CD4-positive, alpha-beta T cell (primary cell): ENCODE results near the gene CASP7. TPM values are rescaled to one million over a fixed set of nuclear protein-coding genes. Genes with fewer than 3 reads are reported as not detected.

Experiments used
- ATAC-seq: fragments of 200-7000 bp; cut with Tn5 transposase; one replicate; pipeline ENCODE4 v1.10.0; 2022; ENCODE audit warnings: mild to moderate bottlenecking; ENCODE audit not compliant: poor library complexity
- CTCF ChIA-PET: fragments of 350-600 bp; sonication (Branson Sonifier 250); formaldehyde crosslinking; loops from one replicate; lab custom pipeline; 2021; ENCODE audit warnings: antibody characterized with exemption, inconsistent platforms; lab: Charles Lee
- POLR2A ChIA-PET: fragments of 350-600 bp; sonication (Branson Sonifier 250); formaldehyde crosslinking; loops from one replicate; lab custom pipeline; 2021; ENCODE audit warnings: antibody characterized with exemption, inconsistent platforms; lab: Charles Lee
- DNase-seq, 14 experiments: peaks; one replicate each; pipeline ENCODE4 v3.0.0-alpha.2; 2013 to 2020; ENCODE audit warnings: mixed read lengths in 2 of 14
- H3K27ac ChIP-seq, 2 donors: one replicate each; pipeline versions ENCODE4 v1.5.1 to v1.7.0; 2013; ENCODE audit warnings: low read length in 2 of 2, low read depth in 1 of 2, mild to moderate bottlenecking in 1 of 2
- H3K27me3 ChIP-seq, 2 experiments: 1 replicate in 1 of 2; 2 replicates in 1 of 2; pipeline versions ENCODE4 v1.6.1 to v1.7.0; 2013; ENCODE audit warnings: low read length in 2 of 2, control low read depth in 1 of 2, mild to moderate bottlenecking in 1 of 2, moderate library complexity in 1 of 2; ENCODE audit not compliant: insufficient read depth in 2 of 2, control insufficient read depth in 1 of 2
- H3K36me3 ChIP-seq: one replicate; pipeline ENCODE4 v1.6.1; 2013; ENCODE audit warnings: low read length, control low read depth; ENCODE audit not compliant: insufficient read depth
- H3K4me1 ChIP-seq: one replicate; pipeline ENCODE4 v1.6.1; 2013; ENCODE audit warnings: low read length, control low read depth; ENCODE audit not compliant: insufficient read depth
- H3K4me3 ChIP-seq: one replicate; pipeline ENCODE4 v1.5.1; 2013; ENCODE audit warnings: mild to moderate bottlenecking, low read length, moderate library complexity
- H3K9me3 ChIP-seq, 2 experiments: 1 replicate in 1 of 2; 2 replicates in 1 of 2; pipeline versions ENCODE4 v1.6.1 to v1.7.0; 2013; ENCODE audit warnings: low read length in 2 of 2, mild to moderate bottlenecking in 2 of 2, control low read depth in 1 of 2, moderate library complexity in 1 of 2; ENCODE audit not compliant: control insufficient read depth in 1 of 2, insufficient read depth in 1 of 2
- H3K27ac Mint-ChIP-seq: one replicate; pipeline ENCODE4 v1.8.0; 2020; ENCODE audit warnings: mixed read lengths
- H3K27me3 Mint-ChIP-seq: one replicate; pipeline ENCODE4 v1.8.0; 2021; ENCODE audit warnings: mixed read lengths
- H3K36me3 Mint-ChIP-seq: one replicate; pipeline ENCODE4 v1.8.0; 2021; ENCODE audit warnings: low read depth, mixed read lengths
- H3K4me1 Mint-ChIP-seq: one replicate; pipeline ENCODE4 v1.8.0; 2021; ENCODE audit warnings: low read depth, mixed read lengths
- H3K4me3 Mint-ChIP-seq: one replicate; pipeline ENCODE4 v1.8.0; 2020; ENCODE audit warnings: mild to moderate bottlenecking, mixed read lengths
- H3K9me3 Mint-ChIP-seq: one replicate; pipeline ENCODE4 v1.8.0; 2020; ENCODE audit warnings: mixed read lengths
- intact Hi-C, 2 experiments: fragments of 100-400 bp; cut with DNase I in 1 of 2; cut with micrococcal nuclease in 1 of 2; formaldehyde crosslinking; loops; one replicate each; pipeline versions ENCODE4 v1.15.1 to v1.9.0; 2023 to 2025; cut with DNase I, micrococcal nuclease
- total RNA-seq, 174 experiments: library from RNA in 2 of 174; stranded (reverse) in 2 of 174; gene quantifications; one replicate each; pipeline ENCODE4 v1.2.3 and lab custom pipeline; 2021 to 2026
- TF ChIP-seq, protein P1 (sequence below): fragments of 200-600 bp; IDR thresholded peaks from one replicate; pipeline ENCODE4 v1.8.0; 2022; ENCODE audit warnings: antibody characterized with exemption, mild to moderate bottlenecking

The CASP7 gene
- total RNA-seq, 2 experiments from 2014 or later = 8.5 to 8.6 TPM

DNA sequence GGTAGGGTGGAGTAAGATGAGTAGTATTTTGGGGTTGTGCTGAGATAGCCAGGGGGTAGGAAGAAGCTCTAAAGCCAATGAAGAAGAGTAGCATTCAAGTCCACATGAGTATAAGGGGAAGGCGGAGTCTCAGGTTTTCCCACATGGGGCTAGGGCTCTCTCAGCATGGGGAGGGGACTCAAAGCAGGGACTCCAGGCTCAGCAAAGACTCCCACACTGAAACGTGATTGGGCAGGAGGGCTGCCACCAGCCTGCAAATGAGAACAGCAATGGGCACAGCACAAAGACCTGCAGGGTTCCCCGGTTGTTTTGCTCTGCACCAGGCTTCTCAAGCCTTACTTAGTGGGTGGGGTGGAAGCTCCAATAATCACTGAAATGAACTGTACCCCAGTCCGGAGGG, 14.4 kb upstream of the CASP7 start:
- Histone ChIP-seq H3K27ac (no peak overlapping the region), H3K9me3 (peaks cover 0 to 2% of the 10 kb centered on the region in 2 experiments), H3K36me3 (no peaks in the 10 kb centered on the region), H3K4me1 (no peaks in the 10 kb centered on the region), H3K27me3 (no peaks in the 10 kb centered on the region), H3K4me3 (no peak overlapping the region)
- CTCF ChIA-PET = no interaction called here
- no peak overlapping the region for H3K4me3 Mint-ChIP-seq
- peaks cover 4% of the 10 kb centered on the region for H3K9me3 Mint-ChIP-seq
- no peaks in the 10 kb centered on the region for H3K36me3 Mint-ChIP-seq
- POLR2A ChIA-PET = no interaction called here
- no peak overlapping the region for H3K27ac Mint-ChIP-seq
- no peaks in the 10 kb centered on the region for H3K4me1 Mint-ChIP-seq
- H3K27me3 Mint-ChIP-seq = peaks cover 16% of the 10 kb centered on the region
- TF ChIP-seq, protein P1, sequence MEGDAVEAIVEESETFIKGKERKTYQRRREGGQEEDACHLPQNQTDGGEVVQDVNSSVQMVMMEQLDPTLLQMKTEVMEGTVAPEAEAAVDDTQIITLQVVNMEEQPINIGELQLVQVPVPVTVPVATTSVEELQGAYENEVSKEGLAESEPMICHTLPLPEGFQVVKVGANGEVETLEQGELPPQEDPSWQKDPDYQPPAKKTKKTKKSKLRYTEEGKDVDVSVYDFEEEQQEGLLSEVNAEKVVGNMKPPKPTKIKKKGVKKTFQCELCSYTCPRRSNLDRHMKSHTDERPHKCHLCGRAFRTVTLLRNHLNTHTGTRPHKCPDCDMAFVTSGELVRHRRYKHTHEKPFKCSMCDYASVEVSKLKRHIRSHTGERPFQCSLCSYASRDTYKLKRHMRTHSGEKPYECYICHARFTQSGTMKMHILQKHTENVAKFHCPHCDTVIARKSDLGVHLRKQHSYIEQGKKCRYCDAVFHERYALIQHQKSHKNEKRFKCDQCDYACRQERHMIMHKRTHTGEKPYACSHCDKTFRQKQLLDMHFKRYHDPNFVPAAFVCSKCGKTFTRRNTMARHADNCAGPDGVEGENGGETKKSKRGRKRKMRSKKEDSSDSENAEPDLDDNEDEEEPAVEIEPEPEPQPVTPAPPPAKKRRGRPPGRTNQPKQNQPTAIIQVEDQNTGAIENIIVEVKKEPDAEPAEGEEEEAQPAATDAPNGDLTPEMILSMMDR = no peak
- DNase-seq (no peak), ATAC-seq (no peak)
- intact Hi-C loops = no loop called here

DNA sequence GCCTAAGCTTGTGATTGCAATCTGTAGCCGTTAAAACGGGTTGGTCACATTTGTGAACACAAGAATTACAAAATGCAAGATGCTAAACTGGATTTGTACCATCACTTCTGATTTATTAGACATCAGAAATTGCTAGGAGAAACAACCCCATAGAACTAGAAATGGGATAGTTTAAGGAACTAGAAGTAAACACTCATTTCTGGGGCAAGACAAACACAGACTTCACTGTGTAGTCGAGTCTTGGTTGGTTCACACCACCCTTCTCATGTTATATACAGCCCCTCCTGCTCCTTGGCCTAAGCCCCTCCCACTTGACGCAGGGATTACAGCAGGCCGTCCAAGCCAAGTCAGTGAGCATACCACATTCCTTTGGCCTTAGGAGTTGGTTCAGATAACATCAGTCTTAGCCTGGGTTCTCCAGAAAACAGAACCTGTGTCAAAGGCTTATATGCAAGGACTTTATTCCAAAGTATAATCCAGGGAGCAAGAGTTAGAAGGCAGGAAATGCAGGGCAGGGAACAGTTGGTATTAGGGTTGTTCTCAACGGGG, 13.8 kb upstream of the CASP7 start:
- ChIA-PET CTCF (no interaction called here), POLR2A (interaction anchor here (0.6 kb wide), 1 partner anchor 8 kb away, joined by 3 read pairs; no protein-coding TSS in a partner anchor)
- no peaks in the 10 kb centered on the region for H3K36me3 Mint-ChIP-seq
- DNase-seq (no peak), ATAC-seq (no peak)
- H3K27me3 Mint-ChIP-seq = peaks cover 21% of the 10 kb centered on the region
- TF ChIP-seq, protein P1 = no peak
- intact Hi-C loops = no loop called here
- peaks cover 4 to 7% of the 10 kb centered on the region in 2 experiments for H3K9me3 ChIP-seq
- H3K4me1 Mint-ChIP-seq = no peaks in the 10 kb centered on the region
- H3K36me3 ChIP-seq = no peaks in the 10 kb centered on the region
- peaks cover 4% of the 10 kb centered on the region for H3K9me3 Mint-ChIP-seq
- H3K4me3 ChIP-seq = no peak overlapping the region
- H3K4me3 Mint-ChIP-seq = no peak overlapping the region
- no peak overlapping the region for H3K27ac Mint-ChIP-seq
- H3K27ac ChIP-seq = no peak overlapping the region
- H3K27me3 ChIP-seq = peaks cover under 1 to 2% of the 10 kb centered on the region in 2 experiments
- H3K4me1 ChIP-seq = no peaks in the 10 kb centered on the region

DNA sequence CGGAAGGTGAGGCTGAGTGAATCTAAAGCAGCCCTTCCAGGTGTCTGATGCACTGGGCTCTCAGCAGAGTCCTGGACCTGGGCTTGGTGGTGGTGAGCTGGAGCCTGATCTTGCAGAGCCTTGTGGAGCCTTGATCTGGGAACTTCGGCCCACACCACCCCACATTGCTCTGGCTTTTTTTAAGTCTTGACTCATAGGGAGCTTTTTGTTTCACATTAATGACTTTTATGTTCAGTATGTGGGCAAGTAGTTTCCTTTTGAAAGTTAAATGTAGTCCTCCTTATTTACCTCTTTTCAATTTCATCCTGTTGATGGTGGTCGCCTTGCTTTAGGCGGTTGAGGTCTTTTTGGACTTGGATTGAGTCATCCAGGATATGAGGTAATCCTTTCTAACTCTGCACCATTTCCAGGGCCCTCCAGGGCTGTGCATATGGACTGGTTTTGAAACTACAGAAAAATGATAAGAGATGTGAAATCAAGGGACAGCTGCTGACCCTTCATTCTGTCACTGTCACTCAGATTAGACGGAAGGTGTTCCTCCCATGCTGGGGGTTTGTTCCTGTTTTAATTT, 12.9 kb upstream of the CASP7 start:
- POLR2A ChIA-PET = interaction anchor here (0.6 kb wide), 1 partner anchor 9 kb away, joined by 3 read pairs; no protein-coding TSS in a partner anchor
- Mint-ChIP-seq H3K4me3 (no peak overlapping the region), H3K9me3 (peaks cover 4% of the 10 kb centered on the region), H3K4me1 (no peaks in the 10 kb centered on the region), H3K27me3 (peaks cover 19% of the 10 kb centered on the region), H3K27ac (no peak overlapping the region), H3K36me3 (no peaks in the 10 kb centered on the region)
- CTCF ChIA-PET = no interaction called here
- intact Hi-C loops = no loop called here
- peaks cover 5 to 9% of the 10 kb centered on the region in 2 experiments for H3K27me3 ChIP-seq
- ATAC-seq (no peak), DNase-seq (no peak)
- H3K27ac ChIP-seq = no peak overlapping the region
- TF ChIP-seq, protein P1 = no peak
- no peaks in the 10 kb centered on the region for H3K36me3 ChIP-seq
- H3K4me1 ChIP-seq = no peaks in the 10 kb centered on the region
- peaks cover 9 to 11% of the 10 kb centered on the region in 2 experiments for H3K9me3 ChIP-seq
- H3K4me3 ChIP-seq = no peak overlapping the region
